DMS53 treated with DMSO at 0.1 percent for 48 hours (cell line): ENCODE results near the gene HELZ.
"Not testable (repeated sequence)": the region's sequence is repeated elsewhere in the genome, so short reads cannot be mapped to it uniquely, and the experiment has no call there.

Source experiments
- DNase-seq: peaks from one replicate; lab custom pipeline; 2025; ENCODE audit not compliant: unreplicated experiment; lab: John Stamatoyannopoulos, UW

HELZ gene

GRCh38 chr17:67054011-67054591 is 190.9 kb downstream of the HELZ start:
- DNase-seq = no peak

GRCh38 chr17:67053438-67054000 is 191.5 kb downstream of the HELZ start:
- DNase-seq = no peak

GRCh38 chr17:67052720-67053437 is 192.1 kb downstream of the HELZ start:
- no peak for DNase-seq

- DNase-seq = no peak
These were observed 193.2 kb downstream of the HELZ start for GRCh38 chr17:67051837-67052236.

GRCh38 chr17:67051155-67051538 is 193.8 kb downstream of the HELZ start:
- no peak for DNase-seq

- DNase-seq = no peak
These were observed 194.4 kb downstream of the HELZ start for GRCh38 chr17:67050471-67051154.

- no peak for DNase-seq
These were observed 194.9 kb downstream of the HELZ start for GRCh38 chr17:67050066-67050465.

- DNase-seq = no peak
These were observed 195.8 kb downstream of the HELZ start for GRCh38 chr17:67049025-67049739.

GRCh38 chr17:67047382-67047781 is 197.6 kb downstream of the HELZ start:
- DNase-seq = no peak

GRCh38 chr17:67046398-67046797 is 198.6 kb downstream of the HELZ start:
- no peak for DNase-seq

- DNase-seq = no peak
These were observed 200.1 kb downstream of the HELZ start for GRCh38 chr17:67044940-67045339.

GRCh38 chr17:67044016-67044772 is 200.8 kb downstream of the HELZ start, which contains the start of gene CACNG1:
TSS of gene CACNG1 (plus strand) at chr17:67044554. CDS start at chr17:67044661, 107 bp downstream.
- no peak for DNase-seq

- DNase-seq = no peak
These were observed 201.7 kb downstream of the HELZ start for GRCh38 chr17:67043283-67043682.

- no peak for DNase-seq
These were observed 202.8 kb downstream of the HELZ start for GRCh38 chr17:67041941-67042899.

GRCh38 chr17:67041531-67041930 is 203.5 kb downstream of the HELZ start:
- no peak for DNase-seq

- not testable (repeated sequence) for DNase-seq
These were observed 203.9 kb downstream of the HELZ start for GRCh38 chr17:67041119-67041518.

- DNase-seq = no peak
These were observed 204.3 kb downstream of the HELZ start for GRCh38 chr17:67040652-67041051.

GRCh38 chr17:67038861-67039365 is 206.1 kb downstream of the HELZ start:
- no peak for DNase-seq
